HepG2 (cell line): ENCODE measurements around the gene WSCD2. TPM values are rescaled to one million over a fixed set of nuclear protein-coding genes. Genes with fewer than 3 reads are reported as not detected.

Experiments
- ATAC-seq: fragments of 200-7000 bp; cut with Tn5 transposase; 3 replicates; pipeline ENCODE4 v1.9.1; 2020; ENCODE audit warnings: mild to moderate bottlenecking, moderate library complexity
- BruUV-seq: library from RNA; stranded (reverse); fragments of 400-500 nt; replicated peaks from 2 replicates; lab custom pipeline; 2021; lab: Mats Ljungman, UMichigan
- CTCF ChIA-PET: fragments of 300-600 bp; formaldehyde crosslinking; extraction: SDS; loops from one replicate; lab custom pipeline; 2021; ENCODE audit warnings: low total read pairs, inconsistent platforms, low intra/inter-chr PET ratio; lab: Yijun Ruan, JAX
- POLR2A ChIA-PET: fragments of 350-600 bp; sonication (Branson Sonifier 250); formaldehyde crosslinking; loops from one replicate; lab custom pipeline; 2020; ENCODE audit warnings: antibody characterized with exemption, inconsistent platforms; lab: Yijun Ruan, JAX
- DNase-seq: peaks from one replicate; pipeline ENCODE4 v3.0.0-alpha.2; 2015; ENCODE audit warnings: low spot score
- FAIRE-seq: peaks from 3 replicates; lab custom pipeline; 2011; peaks lifted over from hg19 to GRCh38; lab: Jason Lieb, UNC
- H2AFZ ChIP-seq: one replicate; pipeline ENCODE4 v1.6.1; 2011; ENCODE audit warnings: low read length, inconsistent platforms
- H3K27ac ChIP-seq: fragments of 300-600 bp; 3 replicates; pipeline ENCODE4 v1.8.0; 2011; ENCODE audit warnings: mixed run types, mild to moderate bottlenecking, mixed read lengths, low read length, inconsistent platforms; ENCODE audit not compliant: insufficient read depth; ENCODE audit errors: extremely low read length
- H3K27me3 ChIP-seq, 2 experiments: fragments of 200-600 bp in 1 of 2; 2 replicates in 1 of 2; 3 replicates in 1 of 2; pipeline versions ENCODE4 v1.6.0 to v1.8.0; 2011; ENCODE audit warnings: low read length in 2 of 2, mild to moderate bottlenecking in 2 of 2, moderate library complexity in 2 of 2, inconsistent platforms in 1 of 2; ENCODE audit not compliant: insufficient read depth in 2 of 2, control insufficient read depth in 1 of 2
- H3K36me3 ChIP-seq, 2 experiments: fragments of 200-600 bp in 1 of 2; replicated peaks in 1 of 2; 2 replicates in 1 of 2; 3 replicates in 1 of 2; pipeline versions ENCODE4 v1.5.1 to v1.8.0; 2011; ENCODE audit warnings: low read length in 2 of 2, inconsistent platforms in 1 of 2; ENCODE audit not compliant: insufficient read depth in 2 of 2, control insufficient read depth in 1 of 2
- H3K4me1 ChIP-seq: 2 replicates; pipeline ENCODE4 v1.5.1; 2012; ENCODE audit warnings: low read length, inconsistent platforms; ENCODE audit not compliant: insufficient read depth
- H3K4me2 ChIP-seq: 2 replicates; pipeline ENCODE4 v1.6.0; 2011; ENCODE audit warnings: low read depth, low read length, inconsistent platforms
- H3K4me3 ChIP-seq, 3 experiments: fragments of 200-600 bp in 1 of 3; sonication (generic), shearing (Covaris generic) in 1 of 3; replicated peaks in 1 of 3; 2 replicates each; pipeline ENCODE4 v1.5.1; 2011 to 2016; ENCODE audit warnings: low read length in 3 of 3, inconsistent platforms in 2 of 3, low read depth in 2 of 3, mild to moderate bottlenecking in 2 of 3, control low read depth in 1 of 3, mixed read lengths in 1 of 3; ENCODE audit not compliant: insufficient read depth in 1 of 3
- H3K79me2 ChIP-seq: one replicate; pipeline ENCODE4 v1.6.1; 2011; ENCODE audit warnings: low read length, inconsistent platforms; ENCODE audit not compliant: insufficient read depth
- H3K9ac ChIP-seq: 2 replicates; pipeline ENCODE4 v1.6.0; 2011; ENCODE audit warnings: mild to moderate bottlenecking, low read depth, low read length, inconsistent platforms; ENCODE audit not compliant: insufficient read depth
- H3K9me3 ChIP-seq: 2 replicates; pipeline ENCODE4 v1.5.1; 2012; ENCODE audit warnings: mild to moderate bottlenecking, low read length
- H4K20me1 ChIP-seq: 2 replicates; pipeline ENCODE4 v1.6.0; 2011; ENCODE audit warnings: inconsistent platforms, mild to moderate bottlenecking, low read length, moderate library complexity; ENCODE audit not compliant: insufficient read depth
- ETV5 ChIP-seq: IDR thresholded peaks from 2 replicates; pipeline ENCODE4 v1.6.1; 2018; ENCODE audit warnings: missing biosample characterization, missing genetic modification reagents, inconsistent platforms, borderline replicate concordance
- HMG20B ChIP-seq: conservative IDR thresholded peaks from 2 replicates; pipeline ENCODE4 v1.6.1; 2016; ENCODE audit warnings: missing genetic modification reagents, missing compliant biosample characterization
- MAFF ChIP-seq: IDR thresholded peaks from 2 replicates; pipeline ENCODE4 v1.6.1; 2011; ENCODE audit warnings: low read depth, low read length, improper control_type of control experiment
- MTF1 ChIP-seq: sonication (generic); formaldehyde crosslinking; IDR thresholded peaks from 2 replicates; pipeline ENCODE4 v1.5.0; 2020; ENCODE audit warnings: missing genetic modification reagents
- POGZ ChIP-seq: sonication (generic); formaldehyde crosslinking; IDR thresholded peaks from 2 replicates; pipeline ENCODE4 v1.4.0; 2020; ENCODE audit warnings: mild to moderate bottlenecking, missing genetic modification reagents
- REXO4 ChIP-seq: sonication (generic); formaldehyde crosslinking; IDR thresholded peaks from 2 replicates; pipeline ENCODE4 v1.8.0; 2022; ENCODE audit warnings: missing genetic modification reagents, mild to moderate bottlenecking, borderline replicate concordance
- ZBTB37 ChIP-seq: sonication (generic); formaldehyde crosslinking; IDR thresholded peaks from 2 replicates; pipeline ENCODE4 v1.4.0; 2020; ENCODE audit warnings: mild to moderate bottlenecking, missing genetic modification reagents
- ZNF768 ChIP-seq: sonication (generic); formaldehyde crosslinking; IDR thresholded peaks from 2 replicates; pipeline ENCODE4 v1.4.0; 2020; ENCODE audit warnings: missing genetic modification reagents
- WGBS: methylation state at CpG from one replicate; pipeline ENCODE4 v1.1.6; 2017; ENCODE audit warnings: low lambda C conversion rate; 5-methylcytosine and 5-hydroxymethylcytosine counted together
- in situ Hi-C: cut with HindIII; loops from 2 replicates; pipeline ENCODE4 v1.10.0; 2017; ENCODE audit warnings: low pct_unique_long_range_greater_than_20kb; ENCODE audit not compliant: extremely low pct_ligation_motif_present
- intact Hi-C: fragments of 100-400 bp; cut with micrococcal nuclease; formaldehyde crosslinking; loops from one replicate; pipeline ENCODE4 v1.10.0; 2022; ENCODE audit not compliant: unreplicated experiment
- polyA plus RNA-seq, 8 experiments: library from polyadenylated mRNA; depleted of rRNA in 3 of 8; stranded (reverse) in 7 of 8; unstranded in 1 of 8; fragments of >200 nt; fragmentation: Illumina TruSeq in 4 of 8; extraction: Trizol in 4 of 8; gene quantifications; 2 replicates each; pipeline versions ENCODE4 v1.2.1 to v1.2.3, GENCODE V29; 2011 to 2016; ENCODE audit warnings: low read depth in 4 of 8, missing spikeins in 1 of 8, mixed read lengths in 1 of 8; ENCODE audit not compliant: insufficient read depth in 1 of 8
- total RNA-seq, 5 experiments: library from RNA; depleted of rRNA; stranded (reverse); fragments of >200 nt; fragmentation: Illumina TruSeq; extraction: Trizol; gene quantifications; 2 replicates each; pipeline ENCODE4 v1.2.3, GENCODE V29; 2016; ENCODE audit warnings: low read depth in 1 of 5

Gene WSCD2
- total and polyA plus RNA-seq, 2 of the 13 experiments (the other 11 are each of a cell fraction or from before 2014, with no cell fraction given): not detected

- Histone ChIP-seq H3K4me1 (no peaks in the 10 kb centered on the region), H4K20me1 (no peaks in the 10 kb centered on the region), H2AFZ (no peak overlapping the region), H3K36me3 (no peaks in the 10 kb centered on the region), H3K27ac (no peak overlapping the region), H3K9me3 (no peaks in the 10 kb centered on the region), H3K4me2 (no peak overlapping the region), H3K4me3 (no peak overlapping the region), H3K79me2 (no peaks in the 10 kb centered on the region), H3K9ac (no peak overlapping the region), H3K27me3 (no peaks in the 10 kb centered on the region; a peak in 1 of 5 replicates)
- WGBS: 0% methylated on average over 2 of the region's 2 CpGs
- intact Hi-C loops: no loop called here
- ATAC-seq: no peak
- FAIRE-seq: no peak
- ChIA-PET CTCF (no interaction called here), POLR2A (no interaction called here)
- TF ChIP-seq MTF1: no peak
- TF ChIP-seq MAFF: no peak
- peak; percentile 66; the same call in 1 of the 2 replicates for TF ChIP-seq ZNF768 (CRISPR knock-in tag)
- no TSS peak for BruUV-seq
- no peak for DNase-seq
- in situ Hi-C loops: no loop called here
Observed at GRCh38 chr12:108172033-108172432, 42.9 kb downstream of the WSCD2 start.

DNA sequence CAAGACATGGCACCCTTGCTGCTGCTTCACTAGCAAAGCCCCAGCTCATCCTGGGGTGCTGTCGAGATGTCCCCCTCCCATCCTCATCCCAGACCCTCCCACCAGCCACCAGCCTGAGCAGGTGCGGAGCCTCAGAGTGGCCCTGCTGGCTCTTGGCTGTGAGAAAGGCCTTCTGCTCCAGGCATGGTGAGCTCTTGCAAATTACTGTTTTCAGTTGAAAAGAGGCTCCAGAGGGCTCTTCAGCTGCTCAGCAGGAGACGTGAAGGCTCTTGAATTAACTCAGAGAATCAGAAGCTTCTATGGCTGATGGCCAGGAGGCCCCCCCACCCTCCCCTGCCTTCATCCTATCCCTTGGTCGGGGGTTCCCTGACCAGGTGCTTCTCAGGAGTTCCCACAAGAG lies 44.1 kb downstream of the WSCD2 start:
- ChIA-PET CTCF (no interaction called here), POLR2A (no interaction called here)
- Histone ChIP-seq H3K4me3 (no peak overlapping the region), H3K9me3 (no peaks in the 10 kb centered on the region), H3K36me3 (no peaks in the 10 kb centered on the region), H3K4me2 (no peak overlapping the region), H2AFZ (no peak overlapping the region), H3K4me1 (no peaks in the 10 kb centered on the region), H4K20me1 (no peaks in the 10 kb centered on the region), H3K79me2 (no peaks in the 10 kb centered on the region), H3K27me3 (no peaks in the 10 kb centered on the region), H3K27ac (no peak overlapping the region), H3K9ac (no peak overlapping the region)
- no peak for TF ChIP-seq ETV5 (CRISPR knock-in tag)
- no peak for TF ChIP-seq REXO4 (CRISPR knock-in tag)
- TF ChIP-seq HMG20B: no peak
- TF ChIP-seq POGZ: no peak
- TF ChIP-seq ZBTB37 (CRISPR knock-in tag): no peak
- in situ Hi-C loops: no loop called here
- intact Hi-C loops: no loop called here
- BruUV-seq: no TSS peak
- no peak for FAIRE-seq
- no peak for DNase-seq
- no peak for ATAC-seq
- WGBS: 0% methylated on average over 1 of the region's 4 CpGs
